HepG2 (cell line): ENCODE measurements around the gene COBLL1. TPM values are rescaled to one million over a fixed set of nuclear protein-coding genes. Genes with fewer than 3 reads are reported as not detected.

Experiments
- ATAC-seq: fragments of 200-7000 bp; cut with Tn5 transposase; 3 replicates; pipeline ENCODE4 v1.9.1; 2020; ENCODE audit warnings: mild to moderate bottlenecking, moderate library complexity
- BruUV-seq: library from RNA; stranded (reverse); fragments of 400-500 nt; replicated peaks from 2 replicates; lab custom pipeline; 2021; lab: Mats Ljungman, UMichigan
- CTCF ChIA-PET: fragments of 300-600 bp; formaldehyde crosslinking; extraction: SDS; loops from one replicate; lab custom pipeline; 2021; ENCODE audit warnings: low total read pairs, inconsistent platforms, low intra/inter-chr PET ratio; lab: Yijun Ruan, JAX
- POLR2A ChIA-PET: fragments of 350-600 bp; sonication (Branson Sonifier 250); formaldehyde crosslinking; loops from one replicate; lab custom pipeline; 2020; ENCODE audit warnings: antibody characterized with exemption, inconsistent platforms; lab: Yijun Ruan, JAX
- DNase-seq: peaks from one replicate; pipeline ENCODE4 v3.0.0-alpha.2; 2015; ENCODE audit warnings: low spot score
- FAIRE-seq: peaks from 3 replicates; lab custom pipeline; 2011; peaks lifted over from hg19 to GRCh38; lab: Jason Lieb, UNC
- H2AFZ ChIP-seq: one replicate; pipeline ENCODE4 v1.6.1; 2011; ENCODE audit warnings: low read length, inconsistent platforms
- H3K27ac ChIP-seq: fragments of 300-600 bp; 3 replicates; pipeline ENCODE4 v1.8.0; 2011; ENCODE audit warnings: mixed run types, mild to moderate bottlenecking, mixed read lengths, low read length, inconsistent platforms; ENCODE audit not compliant: insufficient read depth; ENCODE audit errors: extremely low read length
- H3K27me3 ChIP-seq, 2 experiments: fragments of 200-600 bp in 1 of 2; 2 replicates in 1 of 2; 3 replicates in 1 of 2; pipeline versions ENCODE4 v1.6.0 to v1.8.0; 2011; ENCODE audit warnings: low read length in 2 of 2, mild to moderate bottlenecking in 2 of 2, moderate library complexity in 2 of 2, inconsistent platforms in 1 of 2; ENCODE audit not compliant: insufficient read depth in 2 of 2, control insufficient read depth in 1 of 2
- H3K36me3 ChIP-seq, 2 experiments: fragments of 200-600 bp in 1 of 2; replicated peaks in 1 of 2; 2 replicates in 1 of 2; 3 replicates in 1 of 2; pipeline versions ENCODE4 v1.5.1 to v1.8.0; 2011; ENCODE audit warnings: low read length in 2 of 2, inconsistent platforms in 1 of 2; ENCODE audit not compliant: insufficient read depth in 2 of 2, control insufficient read depth in 1 of 2
- H3K4me1 ChIP-seq: 2 replicates; pipeline ENCODE4 v1.5.1; 2012; ENCODE audit warnings: low read length, inconsistent platforms; ENCODE audit not compliant: insufficient read depth
- H3K4me2 ChIP-seq: 2 replicates; pipeline ENCODE4 v1.6.0; 2011; ENCODE audit warnings: low read depth, low read length, inconsistent platforms
- H3K4me3 ChIP-seq, 3 experiments: fragments of 200-600 bp in 1 of 3; sonication (generic), shearing (Covaris generic) in 1 of 3; replicated peaks in 1 of 3; 2 replicates each; pipeline ENCODE4 v1.5.1; 2011 to 2016; ENCODE audit warnings: low read length in 3 of 3, inconsistent platforms in 2 of 3, low read depth in 2 of 3, mild to moderate bottlenecking in 2 of 3, control low read depth in 1 of 3, mixed read lengths in 1 of 3; ENCODE audit not compliant: insufficient read depth in 1 of 3
- H3K79me2 ChIP-seq: one replicate; pipeline ENCODE4 v1.6.1; 2011; ENCODE audit warnings: low read length, inconsistent platforms; ENCODE audit not compliant: insufficient read depth
- H3K9ac ChIP-seq: 2 replicates; pipeline ENCODE4 v1.6.0; 2011; ENCODE audit warnings: mild to moderate bottlenecking, low read depth, low read length, inconsistent platforms; ENCODE audit not compliant: insufficient read depth
- H3K9me3 ChIP-seq: 2 replicates; pipeline ENCODE4 v1.5.1; 2012; ENCODE audit warnings: mild to moderate bottlenecking, low read length
- H4K20me1 ChIP-seq: 2 replicates; pipeline ENCODE4 v1.6.0; 2011; ENCODE audit warnings: inconsistent platforms, mild to moderate bottlenecking, low read length, moderate library complexity; ENCODE audit not compliant: insufficient read depth
- ATF1 ChIP-seq: IDR thresholded peaks from 2 replicates; pipeline ENCODE4 v1.6.1; 2016; ENCODE audit warnings: mild to moderate bottlenecking, control low read depth
- BCL6 ChIP-seq: IDR thresholded peaks from 2 replicates; pipeline ENCODE4 v1.6.1; 2016; ENCODE audit warnings: missing genetic modification reagents, missing compliant biosample characterization
- CEBPG ChIP-seq: IDR thresholded peaks from 2 replicates; pipeline ENCODE4 v1.6.1; 2016
- E2F2 ChIP-seq: sonication (generic); formaldehyde crosslinking; IDR thresholded peaks from 2 replicates; pipeline ENCODE4 v1.4.0; 2020; ENCODE audit warnings: missing genetic modification reagents, borderline replicate concordance
- FOXK2 ChIP-seq: fragments of 450-650 bp; IDR thresholded peaks from 2 replicates; pipeline ENCODE4 v1.6.1; 2016
- GATAD2A ChIP-seq: IDR thresholded peaks from 2 replicates; pipeline ENCODE4 v1.6.1; 2016
- KDM2A ChIP-seq: sonication (generic); formaldehyde crosslinking; IDR thresholded peaks from 2 replicates; pipeline ENCODE4 v1.4.0; 2020; ENCODE audit warnings: low read depth, missing genetic modification reagents, borderline replicate concordance
- MBD4 ChIP-seq: IDR thresholded peaks from 2 replicates; pipeline ENCODE4 v1.6.1; 2012; ENCODE audit warnings: low read length, inconsistent platforms, borderline replicate concordance
- MIER3 ChIP-seq: IDR thresholded peaks from 2 replicates; pipeline ENCODE4 v1.6.1; 2016; ENCODE audit warnings: missing compliant biosample characterization, borderline replicate concordance
- POLR2AphosphoS5 ChIP-seq: IDR thresholded peaks from 2 replicates; pipeline ENCODE4 v1.6.1; 2012; ENCODE audit warnings: low read depth, low read length
- SOX13 ChIP-seq, 3 experiments: fragments of 450-650 bp in 1 of 3; sonication (generic) in 1 of 3; formaldehyde crosslinking in 1 of 3; IDR thresholded peaks in 2 of 3; conservative IDR thresholded peaks in 1 of 3; 2 replicates each; pipeline versions ENCODE4 v1.5.0 to v1.6.1; 2016 to 2020; ENCODE audit warnings: antibody characterized with exemption in 1 of 3, mild to moderate bottlenecking in 1 of 3, missing compliant biosample characterization in 1 of 3, missing genetic modification reagents in 1 of 3, moderate library complexity in 1 of 3
- ZBTB3 ChIP-seq: sonication (generic); formaldehyde crosslinking; IDR thresholded peaks from 2 replicates; pipeline ENCODE4 v1.4.0; 2020; ENCODE audit warnings: low read depth, mild to moderate bottlenecking, moderate library complexity, missing genetic modification reagents, borderline replicate concordance
- ZNF383 ChIP-seq: sonication (generic); formaldehyde crosslinking; IDR thresholded peaks from 2 replicates; pipeline ENCODE4 v1.4.0; 2020; ENCODE audit warnings: missing genetic modification reagents, mild to moderate bottlenecking, borderline replicate concordance
- ZNF556 ChIP-seq: sonication (generic); formaldehyde crosslinking; IDR thresholded peaks from 2 replicates; pipeline ENCODE4 v1.4.0; 2020; ENCODE audit warnings: mild to moderate bottlenecking, missing genetic modification reagents, borderline replicate concordance
- ZNF569 ChIP-seq: sonication (generic); formaldehyde crosslinking; IDR thresholded peaks from 2 replicates; pipeline ENCODE4 v1.5.0; 2020; ENCODE audit warnings: mild to moderate bottlenecking, missing genetic modification reagents, moderate library complexity, borderline replicate concordance
- ZNF775 ChIP-seq: sonication (generic); formaldehyde crosslinking; IDR thresholded peaks from 2 replicates; pipeline ENCODE4 v1.4.0; 2020; ENCODE audit warnings: missing genetic modification reagents, mild to moderate bottlenecking, moderate library complexity, borderline replicate concordance
- ZNF883 ChIP-seq: sonication (generic); formaldehyde crosslinking; IDR thresholded peaks from 2 replicates; pipeline ENCODE4 v1.5.1; 2020; ENCODE audit warnings: mild to moderate bottlenecking, missing genetic modification reagents; ENCODE audit errors: not compliant biosample characterization
- WGBS: methylation state at CpG from one replicate; pipeline ENCODE4 v1.1.6; 2017; ENCODE audit warnings: low lambda C conversion rate; 5-methylcytosine and 5-hydroxymethylcytosine counted together
- in situ Hi-C: cut with HindIII; loops from 2 replicates; pipeline ENCODE4 v1.10.0; 2017; ENCODE audit warnings: low pct_unique_long_range_greater_than_20kb; ENCODE audit not compliant: extremely low pct_ligation_motif_present
- intact Hi-C: fragments of 100-400 bp; cut with micrococcal nuclease; formaldehyde crosslinking; loops from one replicate; pipeline ENCODE4 v1.10.0; 2022; ENCODE audit not compliant: unreplicated experiment
- polyA plus RNA-seq, 8 experiments: library from polyadenylated mRNA; depleted of rRNA in 3 of 8; stranded (reverse) in 7 of 8; unstranded in 1 of 8; fragments of >200 nt; fragmentation: Illumina TruSeq in 4 of 8; extraction: Trizol in 4 of 8; gene quantifications; 2 replicates each; pipeline versions ENCODE4 v1.2.1 to v1.2.3, GENCODE V29; 2011 to 2016; ENCODE audit warnings: low read depth in 4 of 8, missing spikeins in 1 of 8, mixed read lengths in 1 of 8; ENCODE audit not compliant: insufficient read depth in 1 of 8
- total RNA-seq, 5 experiments: library from RNA; depleted of rRNA; stranded (reverse); fragments of >200 nt; fragmentation: Illumina TruSeq; extraction: Trizol; gene quantifications; 2 replicates each; pipeline ENCODE4 v1.2.3, GENCODE V29; 2016; ENCODE audit warnings: low read depth in 1 of 5
- TF ChIP-seq, protein P1 (sequence below): sonication (generic); formaldehyde crosslinking; IDR thresholded peaks from 2 replicates; pipeline ENCODE4 v1.5.1; 2020; ENCODE audit warnings: mild to moderate bottlenecking, missing genetic modification reagents, borderline replicate concordance

The COBLL1 gene
- total and polyA plus RNA-seq, 2 of the 13 experiments (the other 11 are each of a cell fraction or from before 2014, with no cell fraction given) = 32.6 to 86.8 TPM

DNA sequence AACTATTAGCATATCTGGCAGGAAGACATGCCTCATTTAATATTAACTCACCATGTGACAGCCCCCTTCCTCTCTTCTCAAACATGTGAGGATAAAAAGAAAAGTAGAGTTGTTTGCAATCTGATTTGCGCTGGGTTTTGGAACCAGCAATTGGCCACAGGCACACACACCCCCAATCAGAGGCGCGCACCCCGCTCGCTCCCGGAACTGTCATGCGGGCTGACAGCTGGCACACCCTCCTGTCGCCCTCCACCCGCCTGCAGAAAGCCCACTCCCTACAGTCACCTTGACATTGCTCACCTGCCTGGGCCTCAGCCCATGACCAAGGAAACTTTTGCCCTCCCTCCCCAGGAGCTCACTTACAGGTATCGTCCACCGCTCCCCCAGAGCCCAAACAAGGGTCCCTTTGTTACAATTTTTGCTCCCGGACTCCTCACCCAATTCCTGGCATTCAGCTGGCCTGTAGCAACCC is 1.1 kb downstream of the COBLL1 start (continued):
- TF ChIP-seq, protein P1, sequence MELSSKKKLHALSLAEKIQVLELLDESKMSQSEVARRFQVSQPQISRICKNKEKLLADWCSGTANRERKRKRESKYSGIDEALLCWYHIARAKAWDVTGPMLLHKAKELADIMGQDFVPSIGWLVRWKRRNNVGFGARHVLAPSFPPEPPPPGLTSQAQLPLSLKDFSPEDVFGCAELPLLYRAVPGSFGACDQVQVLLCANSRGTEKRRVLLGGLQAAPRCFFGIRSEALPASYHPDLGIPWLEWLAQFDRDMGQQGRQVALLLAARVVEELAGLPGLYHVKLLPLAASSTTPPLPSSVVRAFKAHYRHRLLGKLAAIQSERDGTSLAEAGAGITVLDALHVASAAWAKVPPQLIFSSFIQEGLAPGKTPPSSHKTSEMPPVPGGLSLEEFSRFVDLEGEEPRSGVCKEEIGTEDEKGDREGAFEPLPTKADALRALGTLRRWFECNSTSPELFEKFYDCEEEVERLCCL (CRISPR knock-in tag) = no peak
- TF ChIP-seq POLR2AphosphoS5 = peak; percentile 59; the same call in 1 of the 2 replicates
- TF ChIP-seq ZNF883 (CRISPR knock-in tag) = no peak

GRCh38 chr2:164839914-164840457 is 1.6 kb downstream of the COBLL1 start:
- Histone ChIP-seq H3K4me2 (peak overlapping the region; percentile 89), H3K4me1 (peaks cover 58% of the 10 kb centered on the region), H3K9me3 (no peaks in the 10 kb centered on the region), H3K36me3 (0 out of 5 replicates have a peak, but pooled peaks cover 2 to 4% of the 10 kb centered on the region in 2 experiments), H3K27ac (peak overlapping the region; percentile 99), H2AFZ (no peak overlapping the region), H3K9ac (peak overlapping the region; percentile 98), H3K27me3 (no peaks in the 10 kb centered on the region; a peak in 1 of 5 replicates), H4K20me1 (no peaks in the 10 kb centered on the region), H3K4me3 (peak overlapping the region; percentile 76 to 96 (median 89)), H3K79me2 (peaks cover 71% of the 10 kb centered on the region)
- in situ Hi-C loops (loop anchor here (5.0 kb wide), 2 partner anchors 72 to 103 kb away; no protein-coding TSS in a partner anchor), intact Hi-C loops (loop anchor here (1.0 to 5.0 kb wide), 6 partner anchors 13 to 77 kb away; no protein-coding TSS in a partner anchor)
- peak; percentile 31 for DNase-seq
- WGBS = 3% methylated on average over 8 of the region's 8 CpGs
- TSS peak; percentile 41 for BruUV-seq
- CTCF ChIA-PET = interaction anchor here (1.8 kb wide), 1 partner anchor 78 kb away, joined by 4 read pairs; no protein-coding TSS in a partner anchor
- ATAC-seq = no peak
- POLR2A ChIA-PET = interaction anchor here (1.0 to 5.9 kb wide), 10 partner anchors 8 to 98 kb away, joined by 3 to 71 read pairs (median 20); no protein-coding TSS in a partner anchor
- no peak for FAIRE-seq
- TF ChIP-seq ATF1 (no peak), ZBTB3 (CRISPR knock-in tag) (peak; percentile 24; the same call in 1 of the 2 replicates), FOXK2 (no peak), ZNF775 (no peak; the same call in 1 of the 2 replicates), MIER3 (no peak), KDM2A (CRISPR knock-in tag) (no peak), GATAD2A (peak; percentile 56), ZNF569 (0 out of 2 replicates have a peak, but pooled peaks have one; percentile 4), CEBPG (CRISPR knock-in tag) (peak; percentile 35; the same call in 1 of the 2 replicates), BCL6 (0 out of 2 replicates have a peak, but pooled peaks have one; percentile 61), E2F2 (CRISPR knock-in tag) (no peak), MBD4 (0 out of 2 replicates have a peak, but pooled peaks have one; percentile 77), SOX13 (IDR thresholded peaks at IDR 0.05) (no peak), SOX13 (CRISPR knock-in tag; conservative IDR thresholded peaks at IDR 0.05 in 1 of 2, IDR thresholded peaks at IDR 0.05 in 1 of 2) (no peak), ZNF556 (CRISPR knock-in tag) (peak; percentile 13; the same call in 1 of the 2 replicates), ZNF383 (no peak)
